ENCODE measurements around the gene FJX1.

FJX1 gene

DNA sequence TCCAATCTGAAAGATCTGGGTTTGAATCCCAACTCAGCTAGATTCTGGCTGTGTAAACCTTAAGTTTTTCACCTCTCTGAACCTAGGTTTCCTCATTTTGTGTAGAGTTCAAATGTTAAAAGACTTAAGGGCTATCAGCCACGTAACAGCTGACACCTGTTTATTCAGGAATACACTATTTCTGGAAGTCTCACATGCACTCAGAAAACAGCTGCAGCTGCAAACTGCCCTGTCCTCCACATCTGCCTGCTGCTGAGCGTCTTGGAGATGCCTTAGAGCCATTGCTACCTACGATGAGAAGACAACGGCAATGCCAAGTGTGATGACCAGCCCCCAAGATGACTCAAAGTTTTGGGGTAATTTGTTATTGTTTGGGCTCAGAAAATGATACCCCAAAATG is 37.6 kb downstream of the FJX1 start:
- DNase-seq (ENCODE audit: extremely low read depth, low read depth), result no peak
- TF ChIP-seq CTCF (IDR thresholded peaks at IDR 0.05; ENCODE audit: low read depth, low read length), result no peak

- no peak for TF ChIP-seq CTCF (IDR thresholded peaks at IDR 0.05; ENCODE audit: low read depth, low read length)
- no peak for DNase-seq (ENCODE audit: extremely low read depth, low read depth)
Measured at GRCh38 chr11:35658020-35658948, 40.0 kb downstream of the FJX1 start.

DNA sequence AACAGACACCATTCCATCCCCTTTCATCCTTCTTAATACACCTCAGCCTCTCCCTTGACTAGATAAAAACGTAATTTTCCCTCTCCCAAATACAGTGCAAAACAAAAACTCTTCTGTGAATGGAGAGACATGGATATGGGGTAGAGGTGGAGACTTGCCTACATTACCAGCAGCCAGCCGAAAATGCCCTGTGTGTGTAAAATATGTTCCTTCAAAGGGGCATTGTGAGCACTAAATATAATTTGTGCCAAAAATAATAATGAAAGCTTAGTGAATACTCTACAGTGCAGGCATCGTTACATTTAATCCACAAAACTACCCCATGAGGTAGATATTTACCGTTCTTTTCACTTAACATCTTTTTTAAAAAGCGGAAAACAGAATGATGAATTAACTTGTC is 43.3 kb downstream of the FJX1 start:
- no peak for DNase-seq (ENCODE audit: extremely low read depth, low read depth)
- TF ChIP-seq CTCF (IDR thresholded peaks at IDR 0.05; ENCODE audit: low read depth, low read length), result no peak

- no peak for TF ChIP-seq CTCF (IDR thresholded peaks at IDR 0.05; ENCODE audit: low read depth, low read length)
- no peak for DNase-seq (ENCODE audit: extremely low read depth, low read depth)
Measured at GRCh38 chr11:35662061-35662648, 43.9 kb downstream of the FJX1 start.

DNA sequence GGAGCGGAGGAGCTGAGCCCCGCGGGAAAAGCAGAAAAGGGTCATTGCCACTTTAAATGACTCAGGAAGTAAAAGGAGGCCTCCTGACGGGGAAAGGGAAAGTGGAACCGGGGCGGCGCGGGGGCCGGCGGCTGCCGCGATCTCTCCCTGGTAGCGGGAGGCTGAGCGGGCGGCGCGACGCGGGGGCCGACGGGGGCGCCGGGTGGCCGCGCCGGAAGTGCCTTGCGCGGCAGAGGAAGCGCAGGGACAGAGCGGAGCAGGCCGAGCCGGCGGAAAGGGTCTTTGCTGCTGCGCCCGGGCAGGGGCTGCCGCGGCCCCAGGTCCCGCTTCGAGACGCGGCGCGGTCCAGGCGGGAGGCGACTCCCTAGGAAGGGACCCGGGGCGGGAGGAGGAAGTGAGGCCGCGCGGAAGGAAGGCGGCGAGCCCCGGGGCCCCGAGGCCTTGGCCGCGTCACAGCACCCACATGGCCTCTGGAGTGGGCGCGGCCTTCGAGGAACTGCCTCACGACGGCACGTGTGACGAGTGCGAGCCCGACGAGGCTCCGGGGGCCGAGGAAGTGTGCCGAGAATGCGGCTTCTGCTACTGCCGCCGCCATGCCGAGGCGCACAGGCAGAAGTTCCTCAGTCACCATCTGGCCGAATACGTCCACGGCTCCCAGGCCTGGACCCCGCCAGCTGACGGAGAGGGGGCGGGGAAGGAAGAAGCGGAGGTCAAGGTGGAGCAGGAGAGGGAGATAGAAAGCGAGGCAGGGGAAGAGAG is 44.6 kb downstream of the FJX1 start, which contains the start of gene TRIM44:
Gene TRIM44, plus strand, starts transcription at position 127 of the 759 bp plus-strand sequence. Its CDS starts 337 bp downstream, at position 464.
- peak; percentile 52 for DNase-seq (ENCODE audit: extremely low read depth, low read depth)
- no peak for TF ChIP-seq CTCF (IDR thresholded peaks at IDR 0.05; ENCODE audit: low read depth, low read length)

GRCh38 chr11:35663408-35663702 is 45.1 kb downstream of the FJX1 start:
- no peak for DNase-seq (ENCODE audit: extremely low read depth, low read depth)
- no peak for TF ChIP-seq CTCF (IDR thresholded peaks at IDR 0.05; ENCODE audit: low read depth, low read length)
